Hypothalamus (tissue), 51 donors: ENCODE results near the gene TMEM119.

Source experiments
- DNase-seq, 51 donors: peaks; one replicate each; lab custom pipeline; 2025; lab: John Stamatoyannopoulos, UW

TMEM119 gene

GRCh38 chr12:108597559-108598471 is at the start of gene TMEM119:
TSS of gene TMEM119 (minus strand) at chr12:108598084. CDS start at chr12:108592383, 5,701 bp downstream.
- DNase-seq = peak in 8 of 51 donors; percentile 7 to 28 (median 17)

GRCh38 chr12:108646600-108647579 is 49.0 kb upstream of the TMEM119 start:
- DNase-seq = no peak

GRCh38 chr12:108645686-108646599 is 48.1 kb upstream of the TMEM119 start:
- no peak for DNase-seq

- DNase-seq = no peak
Measured at GRCh38 chr12:108644811-108645120, 46.9 kb upstream of the TMEM119 start.

- peak in 30 of 51 donors; percentile 18 to 81 (median 48) for DNase-seq
Measured at GRCh38 chr12:108643941-108644810, 46.3 kb upstream of the TMEM119 start.

- DNase-seq = no peak
Measured at GRCh38 chr12:108642899-108643654, 45.2 kb upstream of the TMEM119 start.

GRCh38 chr12:108642269-108642870 is 44.5 kb upstream of the TMEM119 start:
- DNase-seq = no peak

- DNase-seq = peak in 1 of 51 donors; percentile 23
Measured at GRCh38 chr12:108641446-108642268, 43.8 kb upstream of the TMEM119 start.

- DNase-seq = peak in 1 of 51 donors; percentile 19
Measured at GRCh38 chr12:108640802-108641445, 43.0 kb upstream of the TMEM119 start.

- DNase-seq = no peak
Measured at GRCh38 chr12:108638997-108639822, 41.3 kb upstream of the TMEM119 start.

- peak in 44 of 51 donors; percentile 27 to 91 (median 67) for DNase-seq
Measured at GRCh38 chr12:108638141-108638827, 40.4 kb upstream of the TMEM119 start.

- peak in 1 of 51 donors; percentile 11 for DNase-seq
Measured at GRCh38 chr12:108637222-108637971, 39.5 kb upstream of the TMEM119 start.

- no peak for DNase-seq
Measured at GRCh38 chr12:108635997-108636808, 38.3 kb upstream of the TMEM119 start.
